ENCODE measurements around the gene PSD2.

The PSD2 gene

GRCh38 chr5:139795074-139796001 lies at the start of gene PSD2:
Gene PSD2 (plus strand): TSS chr5:139795808. CDS start chr5:139809441, 13,633 bp downstream.
- DNase-seq (ENCODE audit: low spot score): peak; percentile 42
- TF ChIP-seq CTCF (conservative IDR thresholded peaks at IDR 0.05; ENCODE audit: low read depth): no peak
- H3K27ac ChIP-seq: no peak within 1 kb of the TSS
- POLR2A ChIA-PET (ENCODE audit: low non-redundant PET): no interaction called here
- CTCF ChIA-PET: interaction anchor here (0.8 to 6.0 kb wide), 2 partner anchors 8 to 173 kb away, joined by 3 to 49 read pairs; no protein-coding TSS in a partner anchor

- TF ChIP-seq CTCF (conservative IDR thresholded peaks at IDR 0.05; ENCODE audit: low read depth): no peak
- POLR2A ChIA-PET (ENCODE audit: low non-redundant PET): interaction anchor here (0.7 kb wide), 1 partner anchor 33 kb away, joined by 6 read pairs; no protein-coding TSS in a partner anchor
- no peak overlapping the region for H3K27ac ChIP-seq
- CTCF ChIA-PET: interaction anchor here (0.6 to 4.2 kb wide), 6 partner anchors 19 to 1069 kb away, joined by 3 to 40 read pairs (median 4); no protein-coding TSS in a partner anchor
- no peak for DNase-seq (ENCODE audit: low spot score)
These were observed 48.7 kb upstream of the PSD2 start for GRCh38 chr5:139746691-139747582.

- POLR2A ChIA-PET (ENCODE audit: low non-redundant PET): interaction anchor here (0.6 kb wide), 1 partner anchor 360 kb away, joined by 6 read pairs; no protein-coding TSS in a partner anchor
- no peak for DNase-seq (ENCODE audit: low spot score)
- no peak for TF ChIP-seq CTCF (conservative IDR thresholded peaks at IDR 0.05; ENCODE audit: low read depth)
- CTCF ChIA-PET: interaction anchor here (0.6 to 4.2 kb wide), 5 partner anchors 18 to 229 kb away, joined by 3 to 40 read pairs (median 5); no protein-coding TSS in a partner anchor
- no peak overlapping the region for H3K27ac ChIP-seq
These were observed 47.8 kb upstream of the PSD2 start for GRCh38 chr5:139747583-139748504.

- no peak overlapping the region for H3K27ac ChIP-seq
- CTCF ChIA-PET: interaction anchor here (0.6 to 4.2 kb wide), 4 partner anchors 17 to 56 kb away, joined by 3 to 40 read pairs (median 4); no protein-coding TSS in a partner anchor
- no peak for TF ChIP-seq CTCF (conservative IDR thresholded peaks at IDR 0.05; ENCODE audit: low read depth)
- DNase-seq (ENCODE audit: low spot score): no peak
- POLR2A ChIA-PET (ENCODE audit: low non-redundant PET): no interaction called here
These were observed 47.1 kb upstream of the PSD2 start for GRCh38 chr5:139748505-139748826.

- CTCF ChIA-PET: interaction anchor here (0.7 to 1.1 kb wide), 3 partner anchors 13 to 100 kb away, joined by 3 to 4 read pairs (median 3); no protein-coding TSS in a partner anchor
- no peak for DNase-seq (ENCODE audit: low spot score)
- no peak for TF ChIP-seq CTCF (conservative IDR thresholded peaks at IDR 0.05; ENCODE audit: low read depth)
- POLR2A ChIA-PET (ENCODE audit: low non-redundant PET): no interaction called here
- H3K27ac ChIP-seq: no peak overlapping the region
These were observed 46.4 kb upstream of the PSD2 start for GRCh38 chr5:139749242-139749641.
